Natural killer cell (primary cell): ENCODE measurements around the gene NSMCE1. TPM values are rescaled to one million over a fixed set of nuclear protein-coding genes. Genes with fewer than 3 reads are reported as not detected.

Source experiments
- ATAC-seq, 3 donors: fragments of 150-1000 bp in 2 of 3; fragments of 200-7000 bp in 1 of 3; cut with Tn5 transposase; 1 replicate in 1 of 3; 2 replicates in 2 of 3; pipeline ENCODE4 v1.10.0; 2021; ENCODE audit warnings: mild to moderate bottlenecking in 2 of 3, moderate library complexity in 2 of 3
- DNase-seq, 2 donors: peaks; one replicate each; pipeline versions ENCODE4 v3.0.0 to v3.0.0-alpha.2; 2013 to 2021; ENCODE audit warnings: mixed read lengths in 1 of 2
- H3K27ac ChIP-seq: one replicate; pipeline ENCODE4 v1.5.1; 2013; ENCODE audit warnings: mild to moderate bottlenecking, low read length
- H3K27me3 ChIP-seq: one replicate; pipeline ENCODE4 v1.6.1; 2013; ENCODE audit warnings: low read length; ENCODE audit not compliant: control insufficient read depth, insufficient read depth
- H3K36me3 ChIP-seq: one replicate; pipeline ENCODE4 v1.6.1; 2013; ENCODE audit warnings: low read length; ENCODE audit not compliant: control insufficient read depth, insufficient read depth
- H3K4me1 ChIP-seq: one replicate; pipeline ENCODE4 v1.6.1; 2013; ENCODE audit warnings: low read length; ENCODE audit not compliant: control insufficient read depth, insufficient read depth
- H3K4me3 ChIP-seq: one replicate; pipeline ENCODE4 v1.5.1; 2013; ENCODE audit warnings: low read length
- H3K9me3 ChIP-seq: one replicate; pipeline ENCODE4 v1.6.1; 2013; ENCODE audit warnings: low read length; ENCODE audit not compliant: control insufficient read depth, insufficient read depth
- H3K27ac Mint-ChIP-seq, 2 donors: one replicate each; pipeline ENCODE4 v1.8.0; 2022; ENCODE audit warnings: mild to moderate bottlenecking in 2 of 2, mixed read lengths in 2 of 2, moderate library complexity in 1 of 2
- H3K27me3 Mint-ChIP-seq, 2 donors: one replicate each; pipeline ENCODE4 v1.8.0; 2022; ENCODE audit warnings: low read depth in 2 of 2, mixed read lengths in 2 of 2
- H3K36me3 Mint-ChIP-seq: one replicate; pipeline ENCODE4 v1.8.0; 2022; ENCODE audit warnings: mixed read lengths
- H3K4me1 Mint-ChIP-seq, 2 donors: one replicate each; pipeline ENCODE4 v1.8.0; 2022; ENCODE audit warnings: mixed read lengths in 2 of 2
- H3K4me3 Mint-ChIP-seq: one replicate; pipeline ENCODE4 v1.8.0; 2022; ENCODE audit warnings: mild to moderate bottlenecking, moderate library complexity, mixed read lengths
- H3K9me3 Mint-ChIP-seq, 2 donors: one replicate each; pipeline ENCODE4 v1.8.0; 2022; ENCODE audit warnings: mixed read lengths in 2 of 2
- WGBS: methylation state at CpG from one replicate; pipeline ENCODE4 v1.1.7; 2013; ENCODE audit warnings: missing lambda C conversion rate; ENCODE audit not compliant: insufficient coverage; 5-methylcytosine and 5-hydroxymethylcytosine counted together
- intact Hi-C: fragments of 100-400 bp; cut with micrococcal nuclease; formaldehyde crosslinking; loops from one replicate; pipeline ENCODE4 v1.14.2; 2022
- total RNA-seq, 4 donors: library from RNA; stranded (reverse); fragments of 120-200 nt in 1 of 4; gene quantifications; one replicate each; pipeline versions ENCODE4 v1.2.3 to v1.2.4, GENCODE V29; 2013 to 2022
- TF ChIP-seq, protein P1 (sequence below): fragments of 200-600 bp; IDR thresholded peaks from one replicate; pipeline ENCODE4 v1.8.0; 2022; ENCODE audit warnings: antibody characterized with exemption

The NSMCE1 gene
- total RNA-seq, 3 donors from 2014 or later (not counting 1 experiment from before 2014, with no cell fraction given) = 29.4 to 42.7 (median 37.7) TPM

DNA sequence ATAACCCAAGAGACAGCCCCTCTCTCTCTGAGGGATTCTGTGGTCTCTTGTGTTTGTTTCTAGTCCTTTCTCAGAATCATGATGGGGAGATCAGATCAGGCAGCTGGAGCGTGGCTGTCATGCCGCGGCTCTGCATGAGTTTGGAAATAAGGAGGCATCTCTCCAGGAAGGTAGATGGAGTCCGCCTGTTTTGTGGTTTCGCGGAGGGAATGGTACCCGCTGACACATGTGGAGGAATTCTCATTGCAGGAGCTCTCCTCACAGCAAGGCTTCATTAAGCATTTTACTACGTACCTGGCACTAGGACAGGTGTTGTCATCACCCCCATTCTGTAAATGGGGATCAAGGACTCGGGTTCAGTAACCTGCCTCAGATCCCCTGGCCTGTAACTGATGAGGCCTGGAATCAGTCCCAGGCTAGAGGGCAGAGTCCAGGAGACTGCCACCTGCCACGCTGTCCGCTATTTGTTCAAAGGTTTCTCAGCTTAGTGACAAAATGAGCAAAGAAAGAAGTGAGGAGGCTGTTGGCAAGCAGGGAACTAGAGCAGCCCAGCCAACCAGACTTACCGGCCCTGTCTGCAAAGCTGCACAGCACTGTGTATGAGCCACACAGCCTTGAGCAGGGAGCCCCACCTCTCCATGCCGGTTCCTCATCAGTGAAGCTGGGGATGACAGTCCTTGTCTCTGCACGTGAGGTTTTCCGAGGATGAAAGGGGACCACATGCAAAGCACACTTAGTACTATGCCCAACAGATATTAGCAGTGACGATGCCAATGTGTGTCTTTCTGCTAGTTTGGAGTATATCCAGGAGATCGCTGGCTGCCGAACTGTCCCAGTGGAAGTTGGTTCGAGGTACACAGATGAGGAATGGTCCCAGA lies 54.2 kb downstream of the NSMCE1 start:
- no peak overlapping the region for H3K27ac ChIP-seq
- WGBS = 95% methylated on average over 19 of the region's 19 CpGs
- Mint-ChIP-seq H3K9me3 (no peaks in the 10 kb centered on the region), H3K27me3 (no peaks in the 10 kb centered on the region), H3K4me1 (peaks cover 5 to 6% of the 10 kb centered on the region in 2 donors), H3K4me3 (no peak overlapping the region), H3K27ac (no peak overlapping the region), H3K36me3 (no peaks in the 10 kb centered on the region)
- peaks cover 29% of the 10 kb centered on the region for H3K36me3 ChIP-seq
- no peak for ATAC-seq
- peaks cover 8% of the 10 kb centered on the region for H3K4me1 ChIP-seq
- no peaks in the 10 kb centered on the region for H3K27me3 ChIP-seq
- no peak overlapping the region for H3K4me3 ChIP-seq
- DNase-seq = no peak
- intact Hi-C loops = no loop called here
- TF ChIP-seq, protein P1, sequence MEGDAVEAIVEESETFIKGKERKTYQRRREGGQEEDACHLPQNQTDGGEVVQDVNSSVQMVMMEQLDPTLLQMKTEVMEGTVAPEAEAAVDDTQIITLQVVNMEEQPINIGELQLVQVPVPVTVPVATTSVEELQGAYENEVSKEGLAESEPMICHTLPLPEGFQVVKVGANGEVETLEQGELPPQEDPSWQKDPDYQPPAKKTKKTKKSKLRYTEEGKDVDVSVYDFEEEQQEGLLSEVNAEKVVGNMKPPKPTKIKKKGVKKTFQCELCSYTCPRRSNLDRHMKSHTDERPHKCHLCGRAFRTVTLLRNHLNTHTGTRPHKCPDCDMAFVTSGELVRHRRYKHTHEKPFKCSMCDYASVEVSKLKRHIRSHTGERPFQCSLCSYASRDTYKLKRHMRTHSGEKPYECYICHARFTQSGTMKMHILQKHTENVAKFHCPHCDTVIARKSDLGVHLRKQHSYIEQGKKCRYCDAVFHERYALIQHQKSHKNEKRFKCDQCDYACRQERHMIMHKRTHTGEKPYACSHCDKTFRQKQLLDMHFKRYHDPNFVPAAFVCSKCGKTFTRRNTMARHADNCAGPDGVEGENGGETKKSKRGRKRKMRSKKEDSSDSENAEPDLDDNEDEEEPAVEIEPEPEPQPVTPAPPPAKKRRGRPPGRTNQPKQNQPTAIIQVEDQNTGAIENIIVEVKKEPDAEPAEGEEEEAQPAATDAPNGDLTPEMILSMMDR = no peak
- H3K9me3 ChIP-seq = no peaks in the 10 kb centered on the region

DNA sequence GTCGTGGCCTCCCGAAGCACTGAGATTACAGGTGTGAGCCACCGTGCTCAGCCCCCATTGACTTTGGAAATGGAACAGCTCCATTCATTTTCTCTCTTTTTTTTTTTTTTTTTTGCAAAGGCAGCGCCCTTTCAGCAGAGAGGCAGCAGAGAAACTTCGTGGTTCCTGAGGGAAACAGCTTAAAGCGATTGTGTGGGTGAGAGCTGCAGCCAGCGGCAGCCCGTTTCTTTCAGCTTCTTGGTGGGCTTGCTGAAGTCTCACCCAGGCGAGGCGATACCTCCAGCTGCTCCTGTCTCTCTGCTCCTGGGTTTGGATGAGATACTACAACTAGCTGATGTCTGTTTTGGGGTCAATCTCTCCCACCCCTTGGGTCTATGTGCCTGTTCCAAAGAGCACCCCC lies 57.5 kb downstream of the NSMCE1 start:
- DNase-seq (no peak), ATAC-seq (peak; percentile 12 to 73 (median 47))
- Mint-ChIP-seq H3K9me3 (no peaks in the 10 kb centered on the region), H3K36me3 (no peaks in the 10 kb centered on the region), H3K4me1 (peaks cover 5 to 6% of the 10 kb centered on the region in 2 donors), H3K27ac (peak overlapping the region; percentile 29 to 61), H3K4me3 (no peak overlapping the region), H3K27me3 (no peaks in the 10 kb centered on the region)
- Histone ChIP-seq H3K4me1 (peaks cover 8% of the 10 kb centered on the region), H3K4me3 (no peak overlapping the region), H3K9me3 (no peaks in the 10 kb centered on the region), H3K27ac (peak overlapping the region; percentile 4), H3K27me3 (no peaks in the 10 kb centered on the region), H3K36me3 (peaks cover 18% of the 10 kb centered on the region)
- TF ChIP-seq, protein P1 = no peak
- intact Hi-C loops = no loop called here
- 53% methylated on average over 10 of the region's 10 CpGs for WGBS

DNA sequence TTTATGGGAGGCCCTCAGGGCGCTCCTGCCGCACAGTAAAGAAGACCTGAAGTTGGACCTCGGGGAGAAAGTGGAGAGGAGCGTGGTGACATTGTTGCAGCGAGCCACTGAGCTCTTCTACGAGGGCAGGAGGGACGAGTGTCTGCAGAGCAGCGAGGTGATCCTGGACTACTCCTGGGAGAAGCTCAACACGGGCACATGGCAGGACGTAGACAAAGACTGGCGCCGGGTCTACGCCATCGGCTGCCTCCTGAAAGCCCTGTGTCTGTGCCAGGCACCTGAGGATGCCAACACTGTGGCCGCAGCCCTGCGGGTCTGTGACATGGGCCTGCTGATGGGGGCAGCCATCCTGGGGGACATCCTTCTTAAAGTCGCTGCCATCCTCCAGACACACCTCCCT lies 58.4 kb downstream of the NSMCE1 start:
- Mint-ChIP-seq H3K27me3 (no peaks in the 10 kb centered on the region), H3K36me3 (no peaks in the 10 kb centered on the region), H3K9me3 (no peaks in the 10 kb centered on the region), H3K27ac (no peak overlapping the region), H3K4me3 (no peak overlapping the region), H3K4me1 (peaks cover 5 to 6% of the 10 kb centered on the region in 2 donors)
- Histone ChIP-seq H3K9me3 (no peaks in the 10 kb centered on the region), H3K27me3 (no peaks in the 10 kb centered on the region), H3K36me3 (peaks cover 14% of the 10 kb centered on the region), H3K4me1 (peaks cover 11% of the 10 kb centered on the region), H3K27ac (no peak overlapping the region), H3K4me3 (no peak overlapping the region)
- 96% methylated on average over 16 of the region's 17 CpGs for WGBS
- TF ChIP-seq, protein P1 = no peak
- intact Hi-C loops = no loop called here
- DNase-seq (no peak), ATAC-seq (no peak)
